GM18526 (cell line): ENCODE data around the gene ZFHX3.

Experiments
- POLR2A ChIP-seq: IDR thresholded peaks from 3 replicates; pipeline ENCODE4 v1.6.1; 2011; ENCODE audit not compliant: insufficient read length; ENCODE audit errors: extremely low read depth

ZFHX3 gene

GRCh38 chr16:73047536-73048291 is at the start of gene ZFHX3:
TSS of gene ZFHX3 (minus strand) at chr16:73048128. CDS start at chr16:72960145, 87,983 bp downstream.
- TF ChIP-seq POLR2A, result no peak

GRCh38 chr16:73096510-73096909 is 48.6 kb upstream of the ZFHX3 start:
- no peak for TF ChIP-seq POLR2A

- TF ChIP-seq POLR2A, result no peak
Measured at GRCh38 chr16:73095885-73096421, 48.0 kb upstream of the ZFHX3 start.

DNA sequence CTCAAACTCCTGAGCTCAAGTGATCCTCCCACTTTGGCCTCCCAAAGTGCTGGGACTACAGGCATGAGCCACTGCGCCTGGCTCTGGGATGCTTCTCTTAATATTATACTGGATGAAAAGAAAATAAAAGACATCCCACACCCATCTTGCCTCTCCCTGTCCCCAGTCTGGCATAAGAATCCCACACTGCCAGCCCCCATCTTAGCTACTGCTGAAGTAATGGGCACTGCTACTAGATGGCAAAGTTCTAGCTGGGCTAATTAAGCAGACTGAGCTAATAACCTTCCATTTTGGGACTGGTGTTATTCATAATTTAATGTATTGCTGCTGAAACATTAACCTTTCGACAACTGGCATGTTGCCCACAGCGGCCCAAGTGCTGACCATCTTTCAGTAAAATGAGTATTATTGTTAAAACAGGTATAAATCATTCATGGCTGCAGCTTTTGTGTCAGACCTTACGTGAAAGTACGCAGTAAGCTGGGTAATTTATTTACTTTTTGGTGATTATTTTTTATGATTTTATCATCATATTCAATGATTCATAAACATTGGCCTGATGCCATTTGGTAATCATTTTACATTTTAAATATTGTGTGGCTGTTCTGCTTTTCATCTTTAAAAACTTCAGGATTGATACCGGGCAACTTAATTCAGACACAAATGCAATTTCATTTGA is 47.4 kb upstream of the ZFHX3 start:
- TF ChIP-seq POLR2A, result no peak

DNA sequence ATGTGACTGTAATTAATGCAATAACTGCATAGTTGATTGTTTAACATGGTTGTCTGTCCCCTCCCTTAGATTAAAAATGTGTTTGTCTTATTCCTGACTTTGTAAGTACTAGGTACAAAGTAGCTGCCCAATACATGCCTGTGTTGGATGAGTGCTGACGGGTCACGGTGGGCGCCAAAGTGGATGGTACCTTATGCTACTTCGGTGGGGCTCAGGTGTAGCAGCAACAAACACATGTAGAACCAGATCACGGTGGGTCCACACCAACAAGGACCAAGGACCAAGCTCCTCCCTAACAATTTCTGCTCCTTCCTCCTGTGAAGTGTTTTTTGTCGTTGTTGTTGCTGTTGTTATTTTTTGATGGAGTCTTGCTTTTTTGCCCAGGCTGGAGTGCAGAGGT is 46.4 kb upstream of the ZFHX3 start:
- no peak for TF ChIP-seq POLR2A

DNA sequence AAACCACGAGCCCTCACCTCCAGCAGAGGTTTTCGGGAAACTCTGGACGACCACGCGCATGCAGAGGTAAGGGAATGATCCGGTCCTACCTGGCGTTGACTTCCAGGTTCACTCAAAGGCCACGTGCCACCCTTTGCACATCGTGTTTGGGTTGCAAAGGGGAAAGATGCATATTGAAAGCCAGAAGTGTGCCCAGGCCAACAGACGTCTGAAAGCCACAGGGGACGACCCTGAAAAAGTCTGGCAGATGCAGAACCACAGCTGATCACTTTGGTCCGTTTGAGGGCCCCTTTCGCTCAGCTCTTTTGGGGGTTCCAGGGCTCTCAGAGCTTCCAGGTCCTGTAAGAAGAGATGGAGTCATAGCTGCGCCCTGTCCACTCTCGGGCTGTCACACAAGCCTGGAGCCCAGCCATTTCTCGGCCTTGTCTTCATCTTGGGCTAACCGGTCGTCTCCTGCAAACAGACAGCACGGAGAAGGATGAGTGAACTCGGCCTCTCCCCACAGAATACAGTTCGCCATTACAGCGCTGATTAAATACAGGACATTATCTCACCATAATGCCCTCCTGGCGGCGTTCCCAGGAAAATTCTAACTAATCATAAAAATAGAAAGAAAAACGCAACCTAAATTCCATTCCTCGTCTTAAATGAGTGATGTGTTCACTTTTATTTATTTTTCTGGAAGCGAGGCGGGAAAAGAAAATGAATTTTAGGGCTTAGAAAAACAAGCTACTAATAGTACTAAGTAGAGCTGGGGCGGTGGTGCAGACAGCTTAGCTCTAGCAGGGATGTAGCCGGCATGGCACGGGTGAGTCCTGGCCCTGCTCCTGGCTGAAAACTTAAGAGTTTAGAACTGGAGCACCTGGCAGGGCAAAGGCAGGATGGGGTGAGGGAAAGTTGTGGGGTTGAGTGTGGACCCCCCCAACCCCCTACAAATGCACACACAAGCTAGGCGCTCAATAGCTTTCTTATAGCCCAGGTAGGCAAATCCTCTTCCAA is 45.5 kb upstream of the ZFHX3 start:
- no peak for TF ChIP-seq POLR2A

DNA sequence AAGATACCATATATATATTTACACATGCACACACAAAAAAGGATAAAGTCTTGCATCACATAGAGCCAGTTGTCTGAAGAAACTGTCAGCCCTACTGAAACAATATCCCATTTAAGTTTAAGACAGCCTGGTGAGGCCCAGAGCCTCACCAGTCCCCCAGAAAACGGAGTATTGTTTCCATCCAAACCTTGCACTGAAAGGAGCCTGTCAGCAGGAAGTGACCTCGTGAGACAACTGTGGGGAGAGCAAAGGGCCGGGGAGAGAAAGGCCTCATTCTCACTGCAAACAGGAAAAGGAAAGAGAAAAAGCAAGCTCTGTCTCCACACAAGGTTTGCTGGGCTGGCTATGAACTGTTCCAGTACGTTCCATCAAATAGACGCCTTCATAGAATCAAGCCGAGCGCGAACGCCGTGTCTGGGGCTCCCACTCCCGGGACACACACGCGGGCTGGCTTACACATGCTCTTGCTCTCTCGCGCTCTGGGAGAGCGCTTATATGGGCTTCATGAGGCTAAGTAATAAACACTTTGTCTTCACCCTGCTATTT is 44.4 kb upstream of the ZFHX3 start:
- TF ChIP-seq POLR2A, result no peak

- TF ChIP-seq POLR2A, result no peak
Measured at GRCh38 chr16:73091174-73091573, 43.2 kb upstream of the ZFHX3 start.

DNA sequence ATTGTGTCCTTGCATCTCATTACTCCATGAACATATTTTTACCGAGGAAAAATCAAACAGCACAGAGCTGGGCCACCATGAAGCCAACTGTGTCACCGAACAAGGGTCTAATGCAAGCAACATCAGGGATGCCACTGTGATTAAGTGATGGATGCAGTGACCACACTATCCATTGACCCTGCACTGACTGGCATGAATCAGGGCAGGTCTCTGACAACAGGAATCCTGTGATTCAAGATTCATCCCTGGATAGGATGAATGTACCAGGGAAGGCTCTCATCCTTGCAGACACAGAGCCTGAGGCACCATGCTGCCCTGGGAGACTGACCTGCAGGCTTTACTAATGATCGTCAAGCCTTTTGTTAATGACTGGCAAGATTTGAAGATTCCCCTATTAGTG is 41.5 kb upstream of the ZFHX3 start:
- TF ChIP-seq POLR2A, result no peak

GRCh38 chr16:73086108-73086507 is 38.2 kb upstream of the ZFHX3 start:
- TF ChIP-seq POLR2A, result no peak

GRCh38 chr16:73083271-73083670 is 35.3 kb upstream of the ZFHX3 start:
- no peak for TF ChIP-seq POLR2A

DNA sequence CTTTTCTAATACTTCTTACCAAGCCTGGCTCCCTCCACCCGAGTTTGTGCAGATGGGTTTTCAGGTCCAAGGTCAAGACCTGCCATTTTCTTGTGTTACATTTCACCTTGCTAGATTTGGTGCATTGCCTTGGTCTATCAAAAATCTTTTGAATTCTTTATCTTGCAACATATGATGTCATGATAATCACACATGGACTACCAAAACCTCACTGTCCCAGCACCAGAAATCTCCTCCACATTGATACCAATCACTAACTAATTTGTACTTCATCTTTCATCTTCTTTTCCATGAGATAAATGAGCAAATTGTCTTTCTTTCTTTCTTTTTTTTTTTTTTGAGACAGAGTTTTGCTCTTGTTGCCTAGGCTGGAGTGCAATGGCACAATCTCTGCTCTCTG is 33.0 kb upstream of the ZFHX3 start:
- TF ChIP-seq POLR2A, result no peak

- no peak for TF ChIP-seq POLR2A
Measured at GRCh38 chr16:73076324-73076810, 28.4 kb upstream of the ZFHX3 start.

DNA sequence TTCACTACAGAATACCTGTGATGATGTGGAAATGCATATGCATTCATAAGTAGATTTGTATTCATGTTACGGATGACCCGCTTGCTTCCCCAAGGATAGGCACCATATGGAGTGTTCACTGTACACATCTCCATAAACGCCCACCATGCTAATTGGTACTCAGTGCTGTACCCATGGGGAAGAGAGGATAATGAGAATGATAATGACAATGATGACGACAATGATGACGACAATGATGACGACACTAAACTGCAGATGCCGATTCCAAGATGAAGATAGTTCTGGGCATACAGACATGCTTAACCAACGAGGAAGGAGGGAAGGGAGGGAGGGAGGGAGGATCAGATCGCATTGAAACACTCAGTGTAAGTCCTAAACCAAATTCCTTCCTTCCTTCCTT is 26.5 kb upstream of the ZFHX3 start:
- TF ChIP-seq POLR2A, result no peak
